HG03354 (cell line): ENCODE measurements around the gene ESPL1.
A peak's percentile ranks its signal among the peaks of the same experiment; 100 is the strongest.

Source experiments
- ATAC-seq: cut with Tn5 transposase; IDR thresholded peaks from one replicate; pipeline ENCODE4 v1.9.1; 2021; ENCODE audit warnings: mild to moderate bottlenecking; ENCODE audit not compliant: unreplicated experiment, poor library complexity, severe bottlenecking

The ESPL1 gene

GRCh38 chr12:53267999-53268629 is at the start of gene ESPL1:
TSS of gene ESPL1 (plus strand) at chr12:53268299. CDS start at chr12:53268767, 468 bp downstream.
- peak; percentile 91 for ATAC-seq

GRCh38 chr12:53218551-53219291 is 49.4 kb upstream of the ESPL1 start:
- ATAC-seq: no peak

GRCh38 chr12:53219292-53219955 is 48.7 kb upstream of the ESPL1 start:
- peak; percentile 8 for ATAC-seq

- peak; percentile 44 for ATAC-seq
These were observed 48.0 kb upstream of the ESPL1 start for GRCh38 chr12:53219956-53220693.

GRCh38 chr12:53220694-53221202 is 47.4 kb upstream of the ESPL1 start:
- peak; percentile 58 for ATAC-seq

- ATAC-seq: peak; percentile 32
These were observed 46.7 kb upstream of the ESPL1 start for GRCh38 chr12:53221203-53222080.

- no peak for ATAC-seq
These were observed 45.9 kb upstream of the ESPL1 start for GRCh38 chr12:53222170-53222721.

- no peak for ATAC-seq
These were observed 45.3 kb upstream of the ESPL1 start for GRCh38 chr12:53222806-53223261.

GRCh38 chr12:53223389-53224060 is 44.6 kb upstream of the ESPL1 start:
- ATAC-seq: no peak

- ATAC-seq: no peak
These were observed 43.8 kb upstream of the ESPL1 start for GRCh38 chr12:53224061-53224896.

GRCh38 chr12:53224897-53225634 is 43.0 kb upstream of the ESPL1 start:
- no peak for ATAC-seq

GRCh38 chr12:53225635-53226424 is 42.3 kb upstream of the ESPL1 start:
- ATAC-seq: no peak

GRCh38 chr12:53226815-53227214 is 41.3 kb upstream of the ESPL1 start:
- ATAC-seq: no peak

GRCh38 chr12:53227341-53227740 is 40.8 kb upstream of the ESPL1 start:
- ATAC-seq: no peak

GRCh38 chr12:53227836-53228235 is 40.3 kb upstream of the ESPL1 start:
- ATAC-seq: no peak

- ATAC-seq: no peak
These were observed 38.6 kb upstream of the ESPL1 start for GRCh38 chr12:53229454-53229853.
